OCI-LY3 (cell line): ENCODE data around the gene ERP29.

Experiments used
- CTCF ChIP-seq: fragments of 200-600, 300-600 bp; sonication (generic); IDR thresholded peaks from 2 replicates; pipeline ENCODE4 v1.5.1; 2014; ENCODE audit warnings: antibody characterized with exemption, low read length, low read depth
- EZH2phosphoT487 ChIP-seq: fragments of 200-600 bp; shearing (Covaris generic); IDR thresholded peaks from 2 replicates; pipeline ENCODE4 v1.6.1; 2018; ENCODE audit warnings: antibody characterized with exemption, mixed run types, low read depth

GRCh38 chr12:112031472-112031871 lies 18.2 kb downstream of the ERP29 start:
- TF ChIP-seq CTCF (no peak), EZH2phosphoT487 (no peak)
